WERI-Rb-1 (cell line): ENCODE measurements around the gene ABCC1.
A peak's percentile ranks its signal among the peaks of the same experiment; 100 is the strongest.
"Not testable (repeated sequence)": the region's sequence is repeated elsewhere in the genome, so short reads cannot be mapped to it uniquely, and the experiment has no call there.

Experiments used
- DNase-seq: peaks from one replicate; pipeline ENCODE4 v3.0.0-alpha.2; 2020
- H3K27ac ChIP-seq: fragments of 250-450 bp; sonication (Bioruptor Pico); 2 replicates; pipeline ENCODE4 v1.5.1; 2020; ENCODE audit warnings: mild to moderate bottlenecking, moderate library complexity
- H3K27me3 ChIP-seq: fragments of 250-450 bp; sonication (Bioruptor Pico); 2 replicates; pipeline ENCODE4 v1.5.1; 2021; ENCODE audit warnings: mild to moderate bottlenecking, low read depth, moderate library complexity; ENCODE audit not compliant: insufficient read depth, severe bottlenecking
- H3K36me3 ChIP-seq: fragments of 250-450 bp; sonication (Bioruptor Pico); 2 replicates; pipeline ENCODE4 v1.5.1; 2020; ENCODE audit warnings: mild to moderate bottlenecking, moderate library complexity
- H3K4me3 ChIP-seq: 2 replicates; pipeline ENCODE4 v1.5.1; 2011; ENCODE audit warnings: low read depth, mild to moderate bottlenecking, control low read depth, low read length
- H3K9me3 ChIP-seq: fragments of 250-450 bp; sonication (Bioruptor Pico); 2 replicates; pipeline ENCODE4 v1.5.1; 2021; ENCODE audit warnings: mild to moderate bottlenecking, moderate library complexity; ENCODE audit not compliant: severe bottlenecking
- TF ChIP-seq, protein P1 (sequence below): IDR thresholded peaks from 2 replicates; pipeline ENCODE4 v1.5.1; 2011; ENCODE audit warnings: low read depth, mild to moderate bottlenecking, control low read depth, inconsistent platforms, low read length

ABCC1 gene

DNA sequence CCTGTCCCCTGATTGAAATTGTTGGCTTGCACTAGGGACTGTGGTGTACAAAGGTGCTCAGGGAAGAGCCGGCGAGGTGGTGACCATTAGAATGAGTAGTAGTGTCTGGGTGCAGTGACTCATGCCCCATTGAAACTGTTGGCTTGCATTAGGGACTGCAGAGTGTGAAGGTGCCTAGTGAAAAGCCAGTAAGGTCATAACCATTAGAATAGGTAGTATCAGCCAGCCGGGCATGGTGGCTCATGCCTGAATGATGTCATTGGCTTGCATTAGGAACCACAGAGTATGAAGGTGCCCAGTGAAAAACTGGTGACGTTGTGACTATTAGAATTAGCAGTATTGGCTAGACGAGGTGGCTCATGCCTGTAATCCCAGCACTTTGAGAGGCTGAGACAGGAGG is 195.0 kb downstream of the ABCC1 start:
- H3K27ac ChIP-seq: no peak overlapping the region
- no peaks in the 10 kb centered on the region for H3K9me3 ChIP-seq
- no peak for DNase-seq
- TF ChIP-seq, protein P1, sequence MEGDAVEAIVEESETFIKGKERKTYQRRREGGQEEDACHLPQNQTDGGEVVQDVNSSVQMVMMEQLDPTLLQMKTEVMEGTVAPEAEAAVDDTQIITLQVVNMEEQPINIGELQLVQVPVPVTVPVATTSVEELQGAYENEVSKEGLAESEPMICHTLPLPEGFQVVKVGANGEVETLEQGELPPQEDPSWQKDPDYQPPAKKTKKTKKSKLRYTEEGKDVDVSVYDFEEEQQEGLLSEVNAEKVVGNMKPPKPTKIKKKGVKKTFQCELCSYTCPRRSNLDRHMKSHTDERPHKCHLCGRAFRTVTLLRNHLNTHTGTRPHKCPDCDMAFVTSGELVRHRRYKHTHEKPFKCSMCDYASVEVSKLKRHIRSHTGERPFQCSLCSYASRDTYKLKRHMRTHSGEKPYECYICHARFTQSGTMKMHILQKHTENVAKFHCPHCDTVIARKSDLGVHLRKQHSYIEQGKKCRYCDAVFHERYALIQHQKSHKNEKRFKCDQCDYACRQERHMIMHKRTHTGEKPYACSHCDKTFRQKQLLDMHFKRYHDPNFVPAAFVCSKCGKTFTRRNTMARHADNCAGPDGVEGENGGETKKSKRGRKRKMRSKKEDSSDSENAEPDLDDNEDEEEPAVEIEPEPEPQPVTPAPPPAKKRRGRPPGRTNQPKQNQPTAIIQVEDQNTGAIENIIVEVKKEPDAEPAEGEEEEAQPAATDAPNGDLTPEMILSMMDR: no peak
- H3K36me3 ChIP-seq: peaks cover 11% of the 10 kb centered on the region
- no peaks in the 10 kb centered on the region for H3K27me3 ChIP-seq
- H3K4me3 ChIP-seq: no peak overlapping the region

DNA sequence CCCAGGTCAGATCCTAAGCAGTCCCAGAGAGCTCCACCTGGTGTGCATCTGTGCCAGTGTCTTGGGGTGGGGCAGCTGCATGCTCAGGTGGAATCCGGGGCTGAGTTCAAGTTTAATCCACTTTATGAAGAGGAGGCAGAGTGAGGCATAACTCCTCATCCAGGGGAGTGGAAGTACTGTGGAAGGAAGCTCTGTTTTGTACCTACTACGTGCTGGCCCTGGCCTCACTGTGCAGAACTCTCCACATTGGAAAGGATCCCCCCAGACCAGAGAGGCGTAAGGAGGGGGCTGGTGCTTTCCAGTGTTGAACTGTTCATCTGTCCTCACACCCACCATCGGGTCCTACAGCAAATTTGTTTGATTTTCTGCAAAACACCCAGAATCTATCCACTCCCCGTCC is 195.9 kb downstream of the ABCC1 start:
- DNase-seq: no peak
- Histone ChIP-seq H3K36me3 (peaks cover 11% of the 10 kb centered on the region), H3K27me3 (no peaks in the 10 kb centered on the region), H3K27ac (no peak overlapping the region), H3K4me3 (no peak overlapping the region), H3K9me3 (no peaks in the 10 kb centered on the region)
- TF ChIP-seq, protein P1: peak; percentile 19; the same call in 1 of the 2 replicates

DNA sequence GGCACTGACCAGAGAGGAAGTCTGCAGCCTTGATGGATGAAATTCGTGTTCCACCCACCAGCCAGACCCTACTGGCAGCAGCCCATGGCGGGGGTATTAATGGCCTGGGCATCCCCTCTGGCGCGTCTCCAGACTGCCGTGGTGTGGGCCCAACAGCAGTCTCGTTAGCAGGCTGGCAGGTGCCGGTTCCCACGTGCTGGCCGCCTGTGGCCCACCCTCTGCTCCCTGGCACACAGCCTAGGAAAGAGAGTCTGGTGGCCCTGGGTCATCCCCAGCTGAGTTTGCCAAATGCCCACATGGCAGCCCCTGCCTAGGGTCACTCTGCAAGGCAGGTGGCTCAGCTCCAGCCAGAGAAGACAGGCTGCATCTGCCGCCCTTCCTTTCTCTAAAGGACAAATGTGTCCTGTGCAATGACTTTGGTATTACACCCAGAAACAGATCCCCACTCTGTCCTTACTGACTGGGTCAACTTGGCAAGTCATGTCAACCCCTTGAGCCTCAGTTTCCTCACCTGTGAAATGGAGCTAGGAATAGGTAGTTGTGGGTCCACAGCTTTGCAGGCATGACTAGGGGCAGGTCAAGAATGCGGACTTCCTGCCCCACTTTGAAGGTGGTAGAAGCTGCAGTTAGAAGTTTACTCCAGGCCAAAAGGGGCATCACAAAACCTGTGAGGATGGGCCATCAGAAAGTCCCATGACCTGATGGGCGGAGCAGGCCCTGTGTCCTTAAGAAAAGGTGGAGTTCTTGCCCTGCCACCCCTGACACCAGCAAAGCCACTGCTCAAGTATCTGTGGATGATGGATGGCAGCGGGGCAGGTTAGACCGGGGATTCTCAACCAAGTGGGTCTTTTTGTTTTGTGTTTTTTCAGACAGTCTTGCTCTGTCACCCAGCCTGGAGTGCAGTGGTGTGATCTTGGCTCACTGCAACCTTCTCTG is 197.2 kb downstream of the ABCC1 start:
- Histone ChIP-seq H3K9me3 (no peaks in the 10 kb centered on the region), H3K36me3 (peaks cover under 1% of the 10 kb centered on the region), H3K4me3 (no peak overlapping the region), H3K27ac (no peak overlapping the region), H3K27me3 (no peaks in the 10 kb centered on the region)
- no peak for DNase-seq
- TF ChIP-seq, protein P1: no peak

DNA sequence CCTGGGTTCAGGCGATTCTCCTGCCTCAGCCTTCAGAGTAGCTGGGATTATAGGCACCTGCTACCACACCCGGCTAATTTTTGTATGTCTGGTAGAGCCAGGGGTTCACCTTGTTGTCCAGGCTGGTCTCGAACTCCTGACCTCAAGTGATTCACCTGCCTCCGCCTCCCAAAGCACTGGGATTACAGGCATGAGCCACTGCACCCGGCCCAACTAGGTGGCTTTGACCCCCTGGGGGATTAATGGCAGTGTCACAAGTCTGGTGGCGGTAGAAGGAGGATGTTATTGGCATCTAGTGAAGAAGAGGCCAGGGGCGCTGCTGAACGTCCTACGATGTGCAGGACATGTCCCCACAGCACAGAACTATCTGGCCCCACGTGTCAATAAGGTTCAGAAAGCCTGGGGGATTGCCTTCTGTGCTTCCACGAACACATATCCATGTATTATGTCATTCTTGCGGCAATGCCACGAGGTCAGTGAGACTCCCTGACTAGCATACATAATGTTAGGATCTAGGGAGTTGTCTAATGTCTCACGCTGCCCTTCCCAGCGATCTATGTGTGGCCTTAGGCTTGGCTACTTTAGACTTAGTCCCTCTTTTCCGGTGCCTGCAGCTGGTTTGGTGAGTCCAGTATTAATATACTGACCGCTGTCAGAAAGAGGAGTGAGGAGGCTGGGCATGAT is 198.0 kb downstream of the ABCC1 start:
- H3K27me3 ChIP-seq: no peaks in the 10 kb centered on the region
- H3K36me3 ChIP-seq: no peaks in the 10 kb centered on the region; the same call in 1 of the 2 replicates
- no peaks in the 10 kb centered on the region for H3K9me3 ChIP-seq
- DNase-seq: no peak
- no peak overlapping the region for H3K27ac ChIP-seq
- TF ChIP-seq, protein P1: no peak
- no peak overlapping the region for H3K4me3 ChIP-seq

DNA sequence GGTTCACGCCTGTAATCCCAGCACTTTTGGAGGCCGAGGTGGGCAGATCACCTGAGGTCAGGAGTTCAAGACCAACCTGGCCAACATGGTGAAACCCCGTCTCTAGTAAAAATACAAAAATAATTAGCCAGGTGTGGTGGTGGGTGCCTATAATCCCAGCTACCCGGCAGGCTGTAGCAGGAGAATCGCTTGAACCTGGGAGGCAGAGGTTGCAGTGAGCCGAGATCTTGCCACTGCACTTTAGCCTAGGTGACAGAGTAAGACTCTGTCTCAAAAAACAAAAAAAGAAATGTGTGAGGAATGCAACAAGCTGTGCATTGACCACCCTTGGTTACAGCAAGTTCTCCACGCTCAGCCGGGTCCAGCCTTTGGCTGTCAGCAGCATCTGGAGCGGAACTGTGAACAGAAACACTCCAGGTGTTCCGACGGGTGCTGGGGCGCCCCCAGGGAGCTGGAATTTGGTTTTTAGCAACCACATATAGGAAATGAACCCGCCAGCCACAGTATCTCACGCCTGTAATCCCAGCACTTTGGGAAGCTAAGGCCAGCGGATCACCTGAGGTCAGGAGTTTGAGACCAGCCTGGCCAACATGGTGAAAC is 198.7 kb downstream of the ABCC1 start:
- H3K9me3 ChIP-seq: not testable (repeated sequence)

DNA sequence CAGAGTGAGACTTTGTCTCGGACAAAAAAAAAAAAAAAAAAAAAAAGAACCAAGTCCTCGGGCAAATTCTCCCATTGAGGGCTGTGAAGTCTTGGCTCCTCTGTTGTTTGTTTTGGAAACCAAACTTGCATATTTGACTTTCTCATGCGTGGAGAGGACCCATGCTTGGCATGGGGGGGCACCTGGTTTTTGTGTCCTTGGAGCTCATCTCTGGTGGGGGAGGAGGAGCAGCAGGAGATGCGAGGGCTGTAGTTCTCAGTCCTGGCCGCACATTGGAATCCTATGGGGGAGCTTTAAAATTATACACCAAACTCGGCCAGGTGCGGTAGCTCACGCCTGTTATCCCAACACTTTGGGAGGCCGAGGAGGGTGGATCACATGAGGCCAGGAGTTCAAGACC is 199.3 kb downstream of the ABCC1 start:
- no peak overlapping the region for H3K27ac ChIP-seq
- H3K9me3 ChIP-seq: no peaks in the 10 kb centered on the region
- H3K36me3 ChIP-seq: no peaks in the 10 kb centered on the region; the same call in 1 of the 2 replicates
- no peak for DNase-seq
- H3K4me3 ChIP-seq: no peak overlapping the region
- TF ChIP-seq, protein P1: no peak
- H3K27me3 ChIP-seq: no peaks in the 10 kb centered on the region

More for the DNA sequence above, 198.7 kb downstream of the ABCC1 start:
- H3K27ac ChIP-seq, H3K36me3 ChIP-seq, H3K27me3 ChIP-seq, DNase-seq, H3K4me3 ChIP-seq: not testable (repeated sequence)
